Caco-2 (cell line): ENCODE data around the gene LIPN. TPM values are rescaled to one million over a fixed set of nuclear protein-coding genes. Genes with fewer than 3 reads are reported as not detected.

Experiments used
- BruUV-seq: library from RNA; stranded (reverse); fragments of 400-500 nt; replicated peaks from 2 replicates; lab custom pipeline; 2021; lab: Mats Ljungman, UMichigan
- CTCF ChIA-PET: fragments of 300-600 bp; sonication (Branson Sonifier 250); formaldehyde crosslinking; loops from one replicate; lab custom pipeline; 2022; ENCODE audit warnings: antibody characterized with exemption; lab: Charles Lee
- POLR2A ChIA-PET: fragments of 300-600 bp; sonication (Branson Sonifier 250); formaldehyde crosslinking; loops from one replicate; lab custom pipeline; 2022; ENCODE audit warnings: antibody characterized with exemption; lab: Charles Lee
- DNase-seq, 2 experiments: peaks; one replicate each; pipeline versions ENCODE4 v3.0.0 to v3.0.0-alpha.2; 2020 to 2022
- H3K27me3 ChIP-seq: replicated peaks from 2 replicates; pipeline ENCODE4 v1.6.0; 2011; ENCODE audit warnings: low read length; ENCODE audit not compliant: control insufficient read depth, insufficient read depth
- H3K36me3 ChIP-seq: 2 replicates; pipeline ENCODE4 v1.5.1; 2011; ENCODE audit warnings: low read length; ENCODE audit not compliant: control insufficient read depth, insufficient read depth
- H3K4me1 ChIP-seq: fragments of 250-450 bp; sonication (Bioruptor Pico); 2 replicates; pipeline ENCODE4 v1.5.1; 2020; ENCODE audit warnings: mild to moderate bottlenecking
- H3K4me3 ChIP-seq: 2 replicates; pipeline ENCODE4 v1.5.1; 2011; ENCODE audit warnings: low read depth, mild to moderate bottlenecking, control low read depth, low read length
- H3K9me3 ChIP-seq: fragments of 250-450 bp; sonication (Bioruptor Pico); 2 replicates; pipeline ENCODE4 v1.5.1; 2020; ENCODE audit warnings: mild to moderate bottlenecking, moderate library complexity
- H3K27ac Mint-ChIP-seq: one replicate; pipeline ENCODE4 v1.8.0; 2022; ENCODE audit warnings: mixed read lengths; ENCODE audit not compliant: unreplicated experiment
- H3K27me3 Mint-ChIP-seq: one replicate; pipeline ENCODE4 v1.8.0; 2022; ENCODE audit warnings: mixed read lengths; ENCODE audit not compliant: insufficient read depth, unreplicated experiment
- H3K36me3 Mint-ChIP-seq: one replicate; pipeline ENCODE4 v1.8.0; 2022; ENCODE audit warnings: mild to moderate bottlenecking, mixed read lengths; ENCODE audit not compliant: insufficient read depth, unreplicated experiment
- H3K4me1 Mint-ChIP-seq: one replicate; pipeline ENCODE4 v1.8.0; 2022; ENCODE audit warnings: low read depth, mixed read lengths; ENCODE audit not compliant: unreplicated experiment
- H3K4me3 Mint-ChIP-seq: one replicate; pipeline ENCODE4 v1.8.0; 2022; ENCODE audit warnings: mild to moderate bottlenecking, moderate library complexity, mixed read lengths; ENCODE audit not compliant: unreplicated experiment
- H3K9me3 Mint-ChIP-seq: one replicate; pipeline ENCODE4 v1.8.0; 2022; ENCODE audit warnings: mixed read lengths; ENCODE audit not compliant: unreplicated experiment
- intact Hi-C: fragments of 100-400 bp; cut with micrococcal nuclease; formaldehyde crosslinking; loops from one replicate; pipeline ENCODE4 v1.10.0; 2022; ENCODE audit not compliant: unreplicated experiment
- total RNA-seq: library from RNA; stranded (reverse); gene quantifications from 2 replicates; pipeline ENCODE4 v1.2.3, GENCODE V29; 2022
- TF ChIP-seq, protein P1 (sequence below), 2 experiments: fragments of 200-600 bp in 1 of 2; IDR thresholded peaks; 1 replicate in 1 of 2; 2 replicates in 1 of 2; pipeline versions ENCODE4 v1.5.1 to v1.8.0; 2011 to 2022; ENCODE audit warnings: antibody characterized with exemption in 1 of 2, control low read depth in 1 of 2, inconsistent platforms in 1 of 2, low read depth in 1 of 2, low read length in 1 of 2, mild to moderate bottlenecking in 1 of 2, moderate library complexity in 1 of 2; ENCODE audit not compliant: insufficient read depth in 1 of 2, severe bottlenecking in 1 of 2, unreplicated experiment in 1 of 2

The LIPN gene
- total RNA-seq, 1 experiment from 2014 or later, result not detected

DNA sequence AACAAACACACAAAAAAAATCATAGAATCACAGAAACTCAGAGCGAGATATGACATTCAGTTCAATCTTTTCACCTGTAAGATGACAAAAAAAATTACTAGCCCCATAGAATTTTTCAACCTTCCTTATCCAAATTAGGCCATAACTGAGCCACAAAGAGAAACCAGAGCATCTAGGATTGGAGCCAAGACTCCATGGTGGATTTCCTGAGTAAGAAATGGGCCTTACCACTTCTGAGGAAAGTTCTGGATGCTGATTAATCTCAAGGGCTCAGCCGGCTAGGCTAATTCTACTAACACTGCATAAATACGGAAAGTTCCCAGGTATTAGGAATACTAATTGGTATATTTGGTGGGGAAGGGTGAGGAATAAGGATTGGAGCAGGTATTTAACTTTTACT, 59.5 kb downstream of the LIPN start:
- Mint-ChIP-seq H3K9me3 (no peaks in the 10 kb centered on the region), H3K27me3 (peaks cover 4% of the 10 kb centered on the region), H3K4me3 (no peak overlapping the region), H3K27ac (no peak overlapping the region), H3K4me1 (no peaks in the 10 kb centered on the region), H3K36me3 (no peaks in the 10 kb centered on the region)
- CTCF ChIA-PET, result no interaction called here
- POLR2A ChIA-PET, result no interaction called here
- Histone ChIP-seq H3K27me3 (no peaks in the 10 kb centered on the region), H3K4me3 (no peak overlapping the region), H3K9me3 (no peaks in the 10 kb centered on the region), H3K36me3 (no peaks in the 10 kb centered on the region), H3K4me1 (no peaks in the 10 kb centered on the region)
- TF ChIP-seq, protein P1, sequence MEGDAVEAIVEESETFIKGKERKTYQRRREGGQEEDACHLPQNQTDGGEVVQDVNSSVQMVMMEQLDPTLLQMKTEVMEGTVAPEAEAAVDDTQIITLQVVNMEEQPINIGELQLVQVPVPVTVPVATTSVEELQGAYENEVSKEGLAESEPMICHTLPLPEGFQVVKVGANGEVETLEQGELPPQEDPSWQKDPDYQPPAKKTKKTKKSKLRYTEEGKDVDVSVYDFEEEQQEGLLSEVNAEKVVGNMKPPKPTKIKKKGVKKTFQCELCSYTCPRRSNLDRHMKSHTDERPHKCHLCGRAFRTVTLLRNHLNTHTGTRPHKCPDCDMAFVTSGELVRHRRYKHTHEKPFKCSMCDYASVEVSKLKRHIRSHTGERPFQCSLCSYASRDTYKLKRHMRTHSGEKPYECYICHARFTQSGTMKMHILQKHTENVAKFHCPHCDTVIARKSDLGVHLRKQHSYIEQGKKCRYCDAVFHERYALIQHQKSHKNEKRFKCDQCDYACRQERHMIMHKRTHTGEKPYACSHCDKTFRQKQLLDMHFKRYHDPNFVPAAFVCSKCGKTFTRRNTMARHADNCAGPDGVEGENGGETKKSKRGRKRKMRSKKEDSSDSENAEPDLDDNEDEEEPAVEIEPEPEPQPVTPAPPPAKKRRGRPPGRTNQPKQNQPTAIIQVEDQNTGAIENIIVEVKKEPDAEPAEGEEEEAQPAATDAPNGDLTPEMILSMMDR (IDR thresholded peaks at IDR 0.05; ENCODE audit: insufficient read depth in 1 of 2, low read depth in 1 of 2, low read length in 1 of 2, severe bottlenecking in 1 of 2, unreplicated experiment in 1 of 2), result no peak
- no TSS peak for BruUV-seq
- DNase-seq, result no peak
- intact Hi-C loops, result no loop called here

DNA sequence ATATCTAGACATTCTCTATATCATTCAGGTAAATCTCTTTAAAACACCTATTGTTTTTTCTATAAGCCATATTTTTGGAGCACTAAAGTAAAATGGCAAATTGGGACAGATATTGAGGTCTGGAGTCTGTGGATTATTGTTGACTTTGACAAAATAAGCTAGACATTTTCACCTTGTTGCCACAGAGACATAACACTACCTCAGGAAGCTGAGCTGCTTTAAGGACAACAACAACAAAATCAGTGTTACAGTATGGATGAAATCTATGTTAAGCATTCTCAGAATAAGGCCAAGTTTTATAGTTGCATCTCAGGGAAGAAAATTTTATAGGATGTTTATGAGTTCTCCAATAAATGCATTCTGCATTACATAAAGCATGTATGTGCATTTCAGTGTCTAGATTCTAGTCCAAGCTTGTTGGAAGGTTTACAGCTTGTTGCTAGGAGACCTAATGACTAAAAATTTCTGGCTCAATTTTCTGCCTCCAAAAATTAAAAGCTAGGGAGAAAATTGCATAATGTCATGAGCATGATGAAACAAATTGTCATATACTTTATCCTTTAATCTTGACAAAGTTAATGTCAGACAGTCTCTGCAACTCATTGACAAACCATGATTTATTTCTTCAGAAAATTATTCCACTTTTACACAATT, 61.1 kb downstream of the LIPN start:
- H3K9me3 Mint-ChIP-seq, result no peaks in the 10 kb centered on the region
- intact Hi-C loops, result no loop called here
- 0 out of 2 replicates have a peak, but pooled peaks cover 3% of the 10 kb centered on the region for H3K4me1 ChIP-seq
- no peaks in the 10 kb centered on the region for H3K9me3 ChIP-seq
- CTCF ChIA-PET, result no interaction called here
- TF ChIP-seq, protein P1 (IDR thresholded peaks at IDR 0.05; ENCODE audit: insufficient read depth in 1 of 2, low read depth in 1 of 2, low read length in 1 of 2, severe bottlenecking in 1 of 2, unreplicated experiment in 1 of 2), result no peak
- no peaks in the 10 kb centered on the region for H3K36me3 Mint-ChIP-seq
- H3K4me3 ChIP-seq, result no peak overlapping the region
- no peaks in the 10 kb centered on the region for H3K27me3 ChIP-seq
- no TSS peak for BruUV-seq
- no peak overlapping the region for H3K27ac Mint-ChIP-seq
- H3K4me3 Mint-ChIP-seq, result no peak overlapping the region
- H3K27me3 Mint-ChIP-seq, result peaks cover 4% of the 10 kb centered on the region
- no peaks in the 10 kb centered on the region for H3K36me3 ChIP-seq
- no peaks in the 10 kb centered on the region for H3K4me1 Mint-ChIP-seq
- POLR2A ChIA-PET, result no interaction called here
- no peak for DNase-seq

DNA sequence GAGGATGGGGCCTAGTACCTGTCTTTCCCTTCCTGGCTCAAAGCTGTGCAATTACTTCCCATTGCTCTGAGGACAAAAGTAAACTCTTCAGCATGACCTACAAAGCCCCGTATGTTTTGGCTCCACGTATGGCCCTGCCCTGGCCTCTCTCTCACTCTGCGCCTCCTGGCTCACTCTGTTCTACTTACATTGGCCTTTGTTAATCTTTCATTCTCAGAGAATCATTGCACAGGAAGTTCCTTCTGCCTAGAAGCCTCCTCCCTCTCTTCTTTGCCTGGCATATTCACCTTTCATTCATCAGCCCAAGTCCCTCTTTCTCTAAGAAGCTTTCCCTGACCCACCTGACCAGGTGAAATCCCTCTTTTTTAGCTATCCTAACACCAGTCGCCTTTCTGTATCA, 66.6 kb downstream of the LIPN start:
- Mint-ChIP-seq H3K36me3 (no peaks in the 10 kb centered on the region), H3K27me3 (no peaks in the 10 kb centered on the region), H3K4me1 (no peaks in the 10 kb centered on the region), H3K4me3 (no peak overlapping the region), H3K27ac (no peak overlapping the region), H3K9me3 (peaks cover 9% of the 10 kb centered on the region)
- H3K4me1 ChIP-seq, result 0 out of 2 replicates have a peak, but pooled peaks cover 3% of the 10 kb centered on the region
- no peak for DNase-seq
- CTCF ChIA-PET, result interaction anchor here (0.6 kb wide), 1 partner anchor 425 kb away, joined by 3 read pairs; the partner anchor contains the start of gene LIPA
- TF ChIP-seq, protein P1 (IDR thresholded peaks at IDR 0.05; ENCODE audit: insufficient read depth in 1 of 2, low read depth in 1 of 2, low read length in 1 of 2, severe bottlenecking in 1 of 2, unreplicated experiment in 1 of 2), result no peak
- no peaks in the 10 kb centered on the region for H3K9me3 ChIP-seq
- intact Hi-C loops, result no loop called here
- H3K27me3 ChIP-seq, result no peaks in the 10 kb centered on the region
- POLR2A ChIA-PET, result no interaction called here
- no peaks in the 10 kb centered on the region for H3K36me3 ChIP-seq
- H3K4me3 ChIP-seq, result no peak overlapping the region
- BruUV-seq, result no TSS peak
